ENCODE results near the gene BHLHE40.

Gene BHLHE40

GRCh38 chr3:4979428-4980228 lies at the start of gene BHLHE40:
TSS of gene BHLHE40 (plus strand) at chr3:4979437. CDS start at chr3:4979719, 282 bp downstream.
- no peak for DNase-seq (ENCODE audit: low read depth in 2 of 3, low spot score in 1 of 3)

- no peak for DNase-seq (ENCODE audit: low read depth in 2 of 3, low spot score in 1 of 3)
Observed at GRCh38 chr3:4930501-4930900, 48.7 kb upstream of the BHLHE40 start.

- no peak for DNase-seq (ENCODE audit: low read depth in 2 of 3, low spot score in 1 of 3)
Observed at GRCh38 chr3:4934050-4934449, 45.2 kb upstream of the BHLHE40 start.

GRCh38 chr3:4935347-4935746 lies 43.9 kb upstream of the BHLHE40 start:
- DNase-seq (ENCODE audit: low read depth in 2 of 3, low spot score in 1 of 3), result peak in 1 of 3 donors; percentile 17

GRCh38 chr3:4936982-4937614 lies 42.1 kb upstream of the BHLHE40 start:
- DNase-seq (ENCODE audit: low read depth in 2 of 3, low spot score in 1 of 3), result no peak

GRCh38 chr3:4938281-4938982 lies 40.8 kb upstream of the BHLHE40 start:
- DNase-seq (ENCODE audit: low read depth in 2 of 3, low spot score in 1 of 3), result no peak

- DNase-seq (ENCODE audit: low read depth in 2 of 3, low spot score in 1 of 3), result no peak
Observed at GRCh38 chr3:4939276-4939675, 40.0 kb upstream of the BHLHE40 start.

GRCh38 chr3:4940985-4941384 lies 38.3 kb upstream of the BHLHE40 start:
- DNase-seq (ENCODE audit: low read depth in 2 of 3, low spot score in 1 of 3), result no peak

- DNase-seq (ENCODE audit: low read depth in 2 of 3, low spot score in 1 of 3), result no peak
Observed at GRCh38 chr3:4943549-4943948, 35.7 kb upstream of the BHLHE40 start.

GRCh38 chr3:4945324-4945723 lies 33.9 kb upstream of the BHLHE40 start:
- no peak for DNase-seq (ENCODE audit: low read depth in 2 of 3, low spot score in 1 of 3)

- DNase-seq (ENCODE audit: low read depth in 2 of 3, low spot score in 1 of 3), result no peak
Observed at GRCh38 chr3:4947028-4947427, 32.2 kb upstream of the BHLHE40 start.

- no peak for DNase-seq (ENCODE audit: low read depth in 2 of 3, low spot score in 1 of 3)
Observed at GRCh38 chr3:4948395-4948794, 30.8 kb upstream of the BHLHE40 start.

- DNase-seq (ENCODE audit: low read depth in 2 of 3, low spot score in 1 of 3), result no peak
Observed at GRCh38 chr3:4949004-4949403, 30.2 kb upstream of the BHLHE40 start.

- DNase-seq (ENCODE audit: low read depth in 2 of 3, low spot score in 1 of 3), result no peak
Observed at GRCh38 chr3:4949659-4950058, 29.6 kb upstream of the BHLHE40 start.

GRCh38 chr3:4950351-4950784 lies 28.9 kb upstream of the BHLHE40 start:
- DNase-seq (ENCODE audit: low read depth in 2 of 3, low spot score in 1 of 3), result no peak

- DNase-seq (ENCODE audit: low read depth in 2 of 3, low spot score in 1 of 3), result no peak
Observed at GRCh38 chr3:4950948-4951347, 28.3 kb upstream of the BHLHE40 start.

- DNase-seq (ENCODE audit: low read depth in 2 of 3, low spot score in 1 of 3), result no peak
Observed at GRCh38 chr3:4953119-4953518, 26.1 kb upstream of the BHLHE40 start.

GRCh38 chr3:4954256-4955000 lies 24.8 kb upstream of the BHLHE40 start:
- DNase-seq (ENCODE audit: low read depth in 2 of 3, low spot score in 1 of 3), result no peak

- DNase-seq (ENCODE audit: low read depth in 2 of 3, low spot score in 1 of 3), result no peak
Observed at GRCh38 chr3:4956099-4956498, 23.1 kb upstream of the BHLHE40 start.

- DNase-seq (ENCODE audit: low read depth in 2 of 3, low spot score in 1 of 3), result no peak
Observed at GRCh38 chr3:4956738-4957137, 22.5 kb upstream of the BHLHE40 start.

- DNase-seq (ENCODE audit: low read depth in 2 of 3, low spot score in 1 of 3), result no peak
Observed at GRCh38 chr3:4957978-4958377, 21.3 kb upstream of the BHLHE40 start.

Data from stimulated activated CD4-positive, alpha-beta T cell treated with anti-CD3 and anti-CD28 coated beads, Interleukin-12 subunit alpha, Interleukin-12 subunit beta, amount 100 ng/mL, for 48 hours (primary cell).